Umbilical cord (tissue), 2 donors: Measurements from ENCODE around the gene PPP1R3F. TPM values are rescaled to one million over a fixed set of nuclear protein-coding genes. Genes with fewer than 3 reads are reported as not detected.
"Not testable (repeated sequence)": the region's sequence is repeated elsewhere in the genome, so short reads cannot be mapped to it uniquely, and the experiment has no call there.

ENCODE experiments used
- DNase-seq: peaks from one replicate; pipeline ENCODE4 v3.0.0-alpha.2; 2015; ENCODE audit warnings: low spot score
- total RNA-seq: library from RNA; depleted of rRNA; stranded (reverse); fragments of >200 nt; gene quantifications from one replicate; pipeline ENCODE4 v1.2.3, GENCODE V29; 2014; ENCODE audit warnings: low replicate concordance; ENCODE audit not compliant: insufficient read depth

Gene PPP1R3F
- total RNA-seq, 1 donor from 2014 or later: 3.9 TPM

GRCh38 chrX:49273181-49273727 is 3.7 kb downstream of the PPP1R3F start:
- DNase-seq: no peak

- DNase-seq: no peak
Measured at GRCh38 chrX:49276207-49276606, 6.6 kb downstream of the PPP1R3F start.

GRCh38 chrX:49276671-49277534 is 7.3 kb downstream of the PPP1R3F start:
- DNase-seq: no peak

GRCh38 chrX:49277535-49277830 is 7.9 kb downstream of the PPP1R3F start:
- DNase-seq: no peak

- DNase-seq: no peak
Measured at GRCh38 chrX:49278081-49278480, 8.5 kb downstream of the PPP1R3F start.

- DNase-seq: peak; percentile 59
Measured at GRCh38 chrX:49282647-49283011, 13.0 kb downstream of the PPP1R3F start.

- no peak for DNase-seq
Measured at GRCh38 chrX:49284212-49284611, 14.6 kb downstream of the PPP1R3F start.

GRCh38 chrX:49286136-49286535 is 16.5 kb downstream of the PPP1R3F start:
- no peak for DNase-seq

- no peak for DNase-seq
Measured at GRCh38 chrX:49286581-49286980, 17.0 kb downstream of the PPP1R3F start.

GRCh38 chrX:49287665-49288064 is 18.1 kb downstream of the PPP1R3F start:
- no peak for DNase-seq

- no peak for DNase-seq
Measured at GRCh38 chrX:49290215-49290614, 20.6 kb downstream of the PPP1R3F start.

- peak; percentile 57 for DNase-seq
Measured at GRCh38 chrX:49291615-49292337, 22.2 kb downstream of the PPP1R3F start.

GRCh38 chrX:49292400-49293362 is 23.1 kb downstream of the PPP1R3F start:
- DNase-seq: no peak

GRCh38 chrX:49299293-49299692 is 29.7 kb downstream of the PPP1R3F start:
- not testable (repeated sequence) for DNase-seq

GRCh38 chrX:49300703-49301102 is 31.1 kb downstream of the PPP1R3F start:
- no peak for DNase-seq

- no peak for DNase-seq
Measured at GRCh38 chrX:49303346-49303745, 33.8 kb downstream of the PPP1R3F start, which contains the start of gene GAGE10. Gene GAGE10 (plus strand): TSS chrX:49303646. CDS start chrX:49304860, 1,214 bp downstream.

GRCh38 chrX:49307775-49308174 is 38.2 kb downstream of the PPP1R3F start:
- DNase-seq: not testable (repeated sequence)

GRCh38 chrX:49308604-49309269 is 39.1 kb downstream of the PPP1R3F start:
- DNase-seq: peak; percentile 19

GRCh38 chrX:49309401-49309981 is 39.9 kb downstream of the PPP1R3F start:
- peak; percentile 58 for DNase-seq

- no peak for DNase-seq
Measured at GRCh38 chrX:49310371-49310770, 40.8 kb downstream of the PPP1R3F start.

- no peak for DNase-seq
Measured at GRCh38 chrX:49312176-49312575, 42.6 kb downstream of the PPP1R3F start.
